Stimulated activated naive CD8-positive, alpha-beta T cell treated with anti-CD3 and anti-CD28 coated beads, Interleukin-15, amount 100 ng/mL, for 72 hours (primary cell): ENCODE data around the gene OTULINL.

Experiments
- ATAC-seq: fragments of 150-1000 bp; cut with Tn5 transposase; 2 replicates; pipeline ENCODE4 v1.10.0; 2021; ENCODE audit warnings: mild to moderate bottlenecking, moderate library complexity
- DNase-seq, 2 donors: peaks; one replicate each; pipeline ENCODE4 v3.0.0; 2021 to 2022
- H3K27ac Mint-ChIP-seq, 2 donors: one replicate each; pipeline ENCODE4 v1.8.0; 2022; ENCODE audit warnings: mild to moderate bottlenecking in 2 of 2, mixed read lengths in 2 of 2, moderate library complexity in 2 of 2
- H3K27me3 Mint-ChIP-seq: one replicate; pipeline ENCODE4 v1.8.0; 2022; ENCODE audit warnings: mixed read lengths
- H3K4me1 Mint-ChIP-seq: one replicate; pipeline ENCODE4 v1.8.0; 2022; ENCODE audit warnings: mild to moderate bottlenecking, mixed read lengths
- H3K4me3 Mint-ChIP-seq, 2 donors: one replicate each; pipeline ENCODE4 v1.8.0; 2022; ENCODE audit warnings: mild to moderate bottlenecking in 2 of 2, mixed read lengths in 2 of 2, moderate library complexity in 1 of 2
- H3K9me3 Mint-ChIP-seq, 2 donors: one replicate each; pipeline ENCODE4 v1.8.0; 2022; ENCODE audit warnings: mixed read lengths in 2 of 2

The OTULINL gene

DNA sequence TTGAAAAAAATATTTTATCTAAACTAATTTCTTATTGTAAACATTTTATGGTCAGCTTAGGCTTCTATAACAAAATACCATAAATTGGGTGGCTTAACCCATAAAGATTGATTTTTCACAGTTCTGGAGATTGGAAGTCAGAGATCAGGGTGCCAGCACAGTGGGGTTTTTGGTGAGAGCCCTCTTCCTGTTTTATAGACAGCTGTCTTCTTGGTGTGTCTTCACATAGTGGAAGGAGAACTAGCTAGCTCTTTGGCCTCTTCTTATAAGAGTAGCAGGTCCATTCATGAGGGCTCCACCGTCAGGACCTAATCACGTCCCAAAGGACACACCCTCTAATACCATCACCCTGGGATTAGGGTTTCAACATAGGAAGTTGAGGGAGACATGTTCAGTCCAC is 26.6 kb downstream of the OTULINL start:
- H3K4me1 Mint-ChIP-seq = peaks cover 11% of the 10 kb centered on the region
- no peaks in the 10 kb centered on the region for H3K27me3 Mint-ChIP-seq
- H3K4me3 Mint-ChIP-seq = no peak overlapping the region
- H3K27ac Mint-ChIP-seq = no peak overlapping the region
- ATAC-seq = no peak
- peaks cover 6 to 7% of the 10 kb centered on the region in 2 donors for H3K9me3 Mint-ChIP-seq
- no peak for DNase-seq

DNA sequence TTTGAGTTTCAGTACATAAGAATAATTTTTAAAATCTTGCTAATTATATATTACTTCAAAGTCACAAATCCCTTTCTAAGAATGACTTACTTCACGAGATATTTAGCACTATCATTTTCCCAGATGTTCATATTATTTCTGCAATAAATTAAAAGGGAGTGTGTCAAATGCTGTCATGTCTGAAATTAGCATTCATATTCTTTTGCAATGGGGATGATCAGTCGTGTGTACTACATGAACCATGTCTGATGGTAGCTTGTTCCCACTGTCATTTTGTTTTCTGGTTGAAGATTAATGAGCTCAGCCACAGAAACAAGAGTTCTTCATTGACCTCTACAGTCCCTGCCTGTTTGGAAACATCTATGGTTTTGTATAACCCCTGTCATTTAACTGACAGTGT is 30.1 kb downstream of the OTULINL start:
- no peak overlapping the region for H3K27ac Mint-ChIP-seq
- no peak for DNase-seq
- no peaks in the 10 kb centered on the region for H3K9me3 Mint-ChIP-seq
- no peak overlapping the region for H3K4me3 Mint-ChIP-seq
- no peaks in the 10 kb centered on the region for H3K4me1 Mint-ChIP-seq
- ATAC-seq = no peak
- H3K27me3 Mint-ChIP-seq = no peaks in the 10 kb centered on the region

DNA sequence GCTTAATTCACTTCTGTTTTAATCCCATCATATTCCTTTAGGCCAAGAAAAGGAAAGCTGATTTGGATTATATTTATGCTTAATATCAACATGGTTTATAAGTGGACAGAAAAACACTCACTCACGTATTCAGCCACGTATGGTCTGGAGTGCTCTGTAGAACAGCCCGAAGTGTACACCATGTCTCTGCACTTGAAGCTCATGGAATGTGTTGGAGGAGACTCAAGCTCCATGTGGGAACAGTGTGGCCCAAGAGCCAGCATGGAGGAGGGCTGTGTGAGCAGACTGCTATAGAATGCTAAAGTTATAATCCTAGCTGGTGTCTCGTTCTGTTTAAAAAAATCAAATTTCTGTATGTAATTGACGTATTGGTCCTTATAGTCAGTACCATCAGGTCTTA is 32.9 kb downstream of the OTULINL start:
- DNase-seq (no peak), ATAC-seq (no peak)
- Mint-ChIP-seq H3K4me1 (no peaks in the 10 kb centered on the region), H3K9me3 (no peaks in the 10 kb centered on the region), H3K4me3 (no peak overlapping the region), H3K27me3 (no peaks in the 10 kb centered on the region), H3K27ac (no peak overlapping the region)

DNA sequence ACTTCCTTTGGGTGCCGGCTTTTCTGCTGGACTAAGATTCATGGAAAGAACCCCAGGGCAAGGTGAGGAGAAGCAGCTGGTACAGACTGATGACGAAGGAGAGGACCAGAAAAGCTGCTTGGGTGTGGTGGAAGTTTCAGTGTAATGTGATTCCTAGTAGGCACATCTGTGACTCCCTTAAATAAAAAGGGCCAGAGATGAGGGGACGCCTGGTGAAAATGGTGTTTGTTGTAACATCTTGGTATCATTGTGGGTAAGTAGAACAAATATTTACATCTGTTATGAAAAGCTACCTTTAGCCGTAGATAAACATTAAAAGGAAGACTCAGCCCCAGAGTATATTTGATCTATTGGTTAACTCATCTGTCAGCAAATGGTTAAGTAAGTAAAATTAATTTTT is 33.8 kb downstream of the OTULINL start:
- H3K27ac Mint-ChIP-seq = no peak overlapping the region
- DNase-seq = no peak
- no peaks in the 10 kb centered on the region for H3K27me3 Mint-ChIP-seq
- no peaks in the 10 kb centered on the region for H3K4me1 Mint-ChIP-seq
- no peak for ATAC-seq
- H3K4me3 Mint-ChIP-seq = no peak overlapping the region
- peaks cover 0 to 6% of the 10 kb centered on the region in 2 donors for H3K9me3 Mint-ChIP-seq

DNA sequence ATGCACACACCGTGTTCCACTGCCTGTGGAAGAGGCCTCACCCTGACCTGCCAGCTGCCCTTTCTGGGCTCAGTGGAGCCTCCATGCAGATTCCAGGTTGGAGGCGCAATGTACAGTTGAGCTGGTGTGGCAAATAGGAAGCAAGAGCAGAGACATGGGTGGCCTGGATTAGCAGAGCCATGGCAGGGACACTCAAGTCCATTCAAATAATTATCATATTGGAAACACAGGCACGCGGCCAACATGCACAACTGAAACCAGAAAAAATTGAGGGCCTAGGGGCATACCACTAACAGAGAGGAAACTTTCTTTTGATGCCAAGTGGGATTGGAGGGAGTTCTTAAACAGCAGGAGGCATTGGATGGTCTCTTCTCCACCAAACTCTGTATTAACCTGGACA is 35.8 kb downstream of the OTULINL start:
- H3K4me3 Mint-ChIP-seq = no peak overlapping the region
- peaks cover 10 to 15% of the 10 kb centered on the region in 2 donors for H3K9me3 Mint-ChIP-seq
- DNase-seq = no peak
- H3K27ac Mint-ChIP-seq = peak overlapping the region in 1 of 2 donors; percentile 74
- no peak for ATAC-seq
- no peaks in the 10 kb centered on the region for H3K4me1 Mint-ChIP-seq
- no peaks in the 10 kb centered on the region for H3K27me3 Mint-ChIP-seq

DNA sequence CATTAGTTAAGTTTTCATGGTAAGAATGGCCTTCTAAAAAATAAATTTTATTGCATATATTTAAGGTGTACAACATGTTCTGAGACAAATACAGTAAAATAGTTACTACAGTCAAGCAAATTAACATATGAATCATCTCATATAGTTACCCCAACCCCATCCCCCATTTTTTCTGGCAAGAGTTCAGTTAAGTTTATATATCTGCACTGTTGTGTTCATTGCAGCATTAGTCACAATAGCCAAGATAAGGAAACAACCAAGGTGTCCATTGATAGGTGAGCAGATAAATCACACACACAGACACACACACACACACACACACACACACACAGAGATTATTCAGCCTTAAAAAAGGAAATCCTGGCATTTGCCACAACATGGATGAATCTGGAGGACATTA is 45.7 kb downstream of the OTULINL start:
- no peaks in the 10 kb centered on the region for H3K27me3 Mint-ChIP-seq
- no peaks in the 10 kb centered on the region for H3K4me1 Mint-ChIP-seq
- peaks cover 6 to 10% of the 10 kb centered on the region in 2 donors for H3K9me3 Mint-ChIP-seq
- H3K27ac Mint-ChIP-seq = no peak overlapping the region
- no peak overlapping the region for H3K4me3 Mint-ChIP-seq
- ATAC-seq (no peak), DNase-seq (no peak)

DNA sequence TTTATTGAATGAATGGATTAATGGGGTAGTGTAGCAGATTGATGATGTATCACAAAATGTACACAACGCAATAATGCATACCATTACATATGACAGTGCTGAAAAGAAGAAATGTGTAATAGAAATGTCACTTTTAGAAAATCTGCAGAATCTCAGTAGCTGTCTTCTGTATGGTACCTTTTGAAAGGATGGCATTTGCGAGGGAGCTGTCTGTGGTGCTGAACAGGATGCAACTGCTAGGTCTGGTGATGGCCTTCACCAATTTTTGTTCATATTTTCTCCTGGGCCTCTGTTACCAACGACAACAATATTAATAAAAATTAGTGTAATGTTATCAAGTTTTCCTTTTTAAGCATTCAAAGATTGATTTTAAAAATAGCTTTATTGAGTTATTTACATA is 46.8 kb downstream of the OTULINL start:
- H3K27ac Mint-ChIP-seq = no peak overlapping the region
- H3K4me1 Mint-ChIP-seq = no peaks in the 10 kb centered on the region
- no peak overlapping the region for H3K4me3 Mint-ChIP-seq
- peaks cover 6 to 8% of the 10 kb centered on the region in 2 donors for H3K9me3 Mint-ChIP-seq
- DNase-seq (peak; percentile 22 to 33), ATAC-seq (peak; percentile 65)
- no peaks in the 10 kb centered on the region for H3K27me3 Mint-ChIP-seq

DNA sequence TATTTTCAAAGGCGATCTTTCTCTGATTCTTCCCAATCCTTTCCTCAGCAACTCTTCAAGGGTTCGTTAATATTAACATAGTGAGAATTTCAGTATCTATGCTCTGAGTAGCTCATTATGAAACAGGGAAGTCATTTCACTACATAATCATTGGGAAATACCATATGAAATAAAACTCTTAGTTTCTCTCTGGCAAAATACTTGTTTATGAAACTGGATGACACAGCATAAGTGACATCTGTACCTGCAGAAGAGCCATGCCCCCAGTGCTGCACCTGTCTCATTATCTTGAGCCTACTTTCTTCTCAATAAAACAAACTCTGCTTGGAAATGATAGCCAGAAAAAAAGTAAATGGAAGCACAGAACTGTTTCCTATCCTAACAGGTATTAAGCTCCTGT is 49.1 kb downstream of the OTULINL start:
- Mint-ChIP-seq H3K4me1 (peaks cover 5% of the 10 kb centered on the region), H3K27ac (no peak overlapping the region), H3K4me3 (no peak overlapping the region), H3K27me3 (no peaks in the 10 kb centered on the region), H3K9me3 (peaks cover 6 to 8% of the 10 kb centered on the region in 2 donors)
- DNase-seq (no peak), ATAC-seq (no peak)

DNA sequence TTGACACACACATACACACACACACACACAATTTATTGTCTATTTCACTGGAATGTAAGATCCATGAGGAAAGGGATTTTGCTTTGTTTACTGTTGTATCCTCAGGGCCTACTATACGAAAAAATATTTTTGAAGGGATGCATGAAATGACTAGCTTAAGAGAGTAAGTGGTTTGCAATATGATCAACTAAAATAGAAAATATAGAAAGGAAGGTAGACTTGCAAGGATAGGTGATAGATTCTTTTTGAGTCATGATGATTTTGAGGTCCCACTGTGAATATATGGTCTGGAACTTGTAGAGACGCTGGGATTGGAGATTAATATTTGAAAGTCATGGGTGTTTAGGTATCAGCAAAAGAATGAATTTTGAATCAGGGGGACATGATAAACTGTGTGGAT is 54.1 kb downstream of the OTULINL start:
- H3K9me3 Mint-ChIP-seq = no peaks in the 10 kb centered on the region
- DNase-seq = no peak
- H3K4me1 Mint-ChIP-seq = peaks cover 6% of the 10 kb centered on the region
- no peak overlapping the region for H3K4me3 Mint-ChIP-seq
- ATAC-seq = peak; percentile 82
- H3K27ac Mint-ChIP-seq = no peak overlapping the region
- H3K27me3 Mint-ChIP-seq = peaks cover 13% of the 10 kb centered on the region

DNA sequence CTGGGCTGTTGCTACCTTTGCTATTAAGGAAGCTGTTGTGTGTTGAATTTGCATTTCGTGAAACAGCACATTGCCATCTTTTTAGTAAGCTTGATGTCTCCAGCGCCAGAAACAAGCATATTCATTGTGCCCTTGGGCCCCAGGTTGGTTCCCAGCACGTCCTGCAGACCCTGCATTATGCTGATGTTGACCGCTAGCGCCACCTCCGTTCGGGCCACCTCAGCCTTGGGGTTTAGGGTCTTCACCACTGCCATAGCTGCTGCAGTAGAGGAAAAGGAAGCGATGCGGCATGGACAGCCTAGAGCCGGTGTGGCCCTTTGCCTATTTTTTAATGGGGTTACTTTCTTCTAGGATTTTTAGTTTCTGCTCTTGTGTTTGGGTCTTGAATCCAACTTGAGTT is 59.2 kb downstream of the OTULINL start:
- no peak for DNase-seq
- ATAC-seq = no peak
- H3K27me3 Mint-ChIP-seq = peaks cover 34% of the 10 kb centered on the region
- no peaks in the 10 kb centered on the region for H3K9me3 Mint-ChIP-seq
- no peak overlapping the region for H3K27ac Mint-ChIP-seq
- peaks cover under 1% of the 10 kb centered on the region for H3K4me1 Mint-ChIP-seq
- no peak overlapping the region for H3K4me3 Mint-ChIP-seq

DNA sequence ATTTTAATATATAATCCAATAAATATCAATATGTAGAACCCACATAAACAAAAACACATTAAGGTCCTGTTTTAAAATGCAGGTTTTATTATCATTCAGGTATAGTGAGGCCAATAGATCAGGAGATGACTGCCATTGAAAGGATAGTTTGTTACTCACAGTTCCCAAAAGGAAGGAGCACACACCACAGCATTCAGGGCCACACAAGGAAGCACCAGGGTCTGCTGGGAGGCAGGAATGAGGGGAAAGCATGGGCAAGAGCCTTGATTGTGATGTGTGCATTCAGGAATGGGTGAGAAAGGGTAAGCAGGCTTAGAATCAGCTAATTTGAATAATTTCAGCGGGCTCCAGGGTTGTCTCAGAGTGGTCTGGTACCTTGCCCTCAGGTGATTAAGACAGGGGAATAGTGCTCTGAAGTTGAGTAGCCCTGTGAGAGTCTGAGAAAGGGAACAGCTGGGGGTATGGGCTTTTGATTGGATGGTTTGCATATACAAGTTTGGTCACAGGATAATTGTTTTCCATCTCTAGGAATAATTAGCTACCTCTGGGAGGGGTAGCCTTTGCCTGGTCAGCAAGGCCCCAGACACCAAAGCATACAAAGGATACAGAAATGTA is 63.1 kb downstream of the OTULINL start:
- H3K27me3 Mint-ChIP-seq = peaks cover 42% of the 10 kb centered on the region
- ATAC-seq (no peak), DNase-seq (no peak)
- no peaks in the 10 kb centered on the region for H3K9me3 Mint-ChIP-seq
- peak overlapping the region in 1 of 2 donors; percentile 68 for H3K27ac Mint-ChIP-seq
- H3K4me1 Mint-ChIP-seq = peaks cover 6% of the 10 kb centered on the region
- no peak overlapping the region for H3K4me3 Mint-ChIP-seq

DNA sequence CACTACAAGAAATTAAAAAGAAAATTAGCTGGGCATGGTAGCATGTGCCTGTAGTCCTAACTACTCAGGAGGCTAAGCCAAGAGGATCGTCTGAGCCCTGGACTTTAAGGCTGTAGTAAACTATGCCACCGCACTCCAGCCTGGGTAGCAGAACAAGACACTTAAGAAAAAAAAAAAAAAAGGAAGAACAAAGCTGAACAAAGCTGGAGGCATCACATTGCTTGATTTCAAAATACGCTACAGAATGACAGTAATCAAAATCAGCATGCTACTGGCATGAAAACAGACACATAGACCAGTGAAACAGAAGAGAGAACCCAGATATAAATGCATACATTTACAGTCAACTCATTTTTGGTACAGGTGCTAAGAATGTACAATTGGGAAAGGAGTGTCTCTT is 68.5 kb downstream of the OTULINL start:
- Mint-ChIP-seq H3K4me1 (peaks cover 15% of the 10 kb centered on the region), H3K4me3 (no peak overlapping the region), H3K27ac (no peak overlapping the region), H3K9me3 (no peaks in the 10 kb centered on the region), H3K27me3 (peaks cover 18% of the 10 kb centered on the region)
- DNase-seq (no peak), ATAC-seq (no peak)

DNA sequence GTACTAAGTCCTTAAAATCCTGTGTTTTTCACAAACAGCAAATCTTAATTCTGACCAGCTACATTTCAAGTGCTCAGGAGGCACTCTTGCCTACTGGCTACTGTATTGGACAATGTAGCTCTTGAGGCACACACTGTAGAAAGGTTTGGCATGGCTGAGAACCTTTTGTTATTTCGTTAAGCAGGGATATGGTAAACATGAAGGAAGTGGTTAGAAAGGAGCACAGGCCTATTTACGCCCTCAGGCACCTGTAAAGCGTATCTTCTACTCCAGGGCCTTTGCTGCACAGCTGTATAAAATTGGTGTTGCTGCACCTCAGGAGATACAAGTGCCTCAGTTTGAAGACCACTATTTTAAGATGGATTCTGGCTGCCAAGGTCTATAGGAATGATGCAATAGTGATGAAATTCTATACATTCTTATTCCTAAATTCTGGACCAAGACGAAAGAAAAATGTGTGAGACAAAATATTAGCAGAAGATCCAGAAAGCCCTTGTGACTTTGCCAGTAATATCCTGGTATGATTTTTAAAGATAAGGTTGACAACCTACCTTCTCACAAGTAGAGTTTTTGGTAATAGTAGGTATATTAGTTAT is 73.7 kb downstream of the OTULINL start:
- H3K27ac Mint-ChIP-seq = peak overlapping the region in 1 of 2 donors; percentile 20
- H3K27me3 Mint-ChIP-seq = peaks cover 5% of the 10 kb centered on the region
- ATAC-seq = no peak
- peaks cover 43% of the 10 kb centered on the region for H3K4me1 Mint-ChIP-seq
- H3K9me3 Mint-ChIP-seq = no peaks in the 10 kb centered on the region
- DNase-seq = no peak
- no peak overlapping the region for H3K4me3 Mint-ChIP-seq

DNA sequence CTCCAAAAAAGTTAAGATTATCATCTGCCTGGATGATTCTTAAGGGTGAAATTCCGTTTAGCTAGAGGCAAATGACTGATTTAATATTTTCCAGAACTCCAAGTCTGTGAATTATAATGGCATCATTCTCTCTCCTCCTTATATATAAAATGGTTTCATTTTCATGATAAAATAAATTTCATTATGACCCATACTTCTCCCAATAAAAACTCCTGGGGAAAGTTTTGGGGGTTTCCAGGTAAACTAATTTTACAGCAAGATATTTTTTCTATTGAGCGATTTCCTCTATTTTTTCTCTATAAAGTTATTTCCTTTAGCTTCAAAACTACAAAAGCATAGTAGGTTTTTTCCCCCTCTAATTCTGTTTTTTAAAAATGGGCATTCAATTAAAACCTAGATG is 75.3 kb downstream of the OTULINL start:
- DNase-seq (no peak), ATAC-seq (no peak)
- Mint-ChIP-seq H3K4me1 (peaks cover 52% of the 10 kb centered on the region), H3K27ac (peak overlapping the region; percentile 63 to 86), H3K27me3 (no peaks in the 10 kb centered on the region), H3K4me3 (peak overlapping the region in 1 of 2 donors; percentile 45), H3K9me3 (no peaks in the 10 kb centered on the region)

DNA sequence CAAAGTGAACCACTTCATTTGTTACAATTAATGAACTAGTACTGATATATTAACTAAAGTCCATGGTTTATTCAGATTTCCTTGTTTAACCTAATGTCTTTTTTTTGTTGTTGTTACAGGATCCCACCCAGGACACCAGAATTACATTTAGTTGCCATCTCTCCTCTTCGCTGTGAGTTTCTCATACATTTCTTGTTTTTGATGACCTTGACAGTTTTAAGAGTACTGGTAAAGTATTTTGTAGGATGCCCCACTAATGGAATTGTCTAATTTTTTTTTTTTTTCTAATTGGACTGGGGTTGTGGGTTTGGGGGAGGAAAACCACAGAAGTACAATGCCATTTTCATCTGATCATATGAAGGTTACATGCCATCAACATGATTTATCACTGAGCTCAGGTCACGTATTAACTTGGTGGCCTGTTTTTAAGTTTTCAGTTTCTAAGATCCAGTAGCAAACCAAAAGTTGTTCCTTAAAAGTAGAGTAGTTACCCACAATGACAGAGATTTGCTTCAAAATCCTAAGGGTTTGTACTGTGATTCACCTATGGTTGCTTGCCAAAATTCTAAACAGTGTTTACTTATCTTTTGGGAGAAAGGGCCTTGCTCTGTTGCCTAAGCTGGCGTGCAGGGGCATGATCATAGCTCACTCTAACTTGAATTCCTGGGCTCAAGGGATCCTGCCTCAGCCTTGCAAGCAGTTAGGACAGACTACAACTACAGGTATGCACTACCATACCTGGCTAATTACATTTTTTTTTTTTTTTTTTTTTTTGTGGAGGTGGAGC is 78.4 kb downstream of the OTULINL start:
- Mint-ChIP-seq H3K27ac (peak overlapping the region in 1 of 2 donors; percentile 8), H3K9me3 (no peaks in the 10 kb centered on the region), H3K27me3 (no peaks in the 10 kb centered on the region), H3K4me1 (peaks cover 75% of the 10 kb centered on the region), H3K4me3 (peak overlapping the region in 1 of 2 donors; percentile 0)
- ATAC-seq (no peak), DNase-seq (no peak)

DNA sequence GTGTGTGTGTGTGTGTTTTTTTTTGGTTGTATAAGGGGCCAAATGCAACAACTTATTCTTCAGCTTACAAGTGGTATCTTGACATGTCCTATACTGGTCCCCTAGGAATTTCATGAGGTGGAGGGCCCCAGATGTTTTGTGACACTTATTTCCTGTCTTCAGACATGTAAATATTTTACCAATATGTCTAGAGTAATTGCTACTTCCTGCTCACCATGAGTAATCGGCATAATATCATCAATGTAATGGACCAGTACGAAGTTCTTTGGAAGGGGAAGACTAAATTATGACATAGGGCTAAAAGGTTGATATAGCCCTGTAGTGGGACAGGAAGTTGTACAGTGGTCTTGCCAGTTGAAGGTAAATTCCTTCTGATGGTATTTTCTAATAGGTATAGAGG is 79.2 kb downstream of the OTULINL start:
- H3K4me3 Mint-ChIP-seq = peak overlapping the region in 1 of 2 donors; percentile 1
- H3K27ac Mint-ChIP-seq = no peak overlapping the region
- H3K27me3 Mint-ChIP-seq = no peaks in the 10 kb centered on the region
- no peaks in the 10 kb centered on the region for H3K9me3 Mint-ChIP-seq
- ATAC-seq = no peak
- peaks cover 69% of the 10 kb centered on the region for H3K4me1 Mint-ChIP-seq
- no peak for DNase-seq
